ENCODE measurements around the gene ZNF460.

Gene ZNF460

GRCh38 chr19:57334191-57334590 is 53.9 kb downstream of the ZNF460 start:
- peaks cover 23 to 46% (median 35%) of the 10 kb centered on the region in 3 donors for H3K36me3 ChIP-seq
- no peak for DNase-seq
- peaks cover 0 to 47% (median 3%) of the 10 kb centered on the region in 3 donors for H3K9me3 ChIP-seq
- H3K4me3 ChIP-seq = no peak overlapping the region
- no peak for TF ChIP-seq CTCF (IDR thresholded peaks at IDR 0.05)
- intact Hi-C loops (cut with DNase I; ENCODE audit: low total_unique reads) = no loop called here
- H3K27me3 ChIP-seq = no peaks in the 10 kb centered on the region
- H3K27ac ChIP-seq = no peak overlapping the region
- peaks cover 0 to 12% (median 5%) of the 10 kb centered on the region in 4 donors for H3K4me1 ChIP-seq

DNA sequence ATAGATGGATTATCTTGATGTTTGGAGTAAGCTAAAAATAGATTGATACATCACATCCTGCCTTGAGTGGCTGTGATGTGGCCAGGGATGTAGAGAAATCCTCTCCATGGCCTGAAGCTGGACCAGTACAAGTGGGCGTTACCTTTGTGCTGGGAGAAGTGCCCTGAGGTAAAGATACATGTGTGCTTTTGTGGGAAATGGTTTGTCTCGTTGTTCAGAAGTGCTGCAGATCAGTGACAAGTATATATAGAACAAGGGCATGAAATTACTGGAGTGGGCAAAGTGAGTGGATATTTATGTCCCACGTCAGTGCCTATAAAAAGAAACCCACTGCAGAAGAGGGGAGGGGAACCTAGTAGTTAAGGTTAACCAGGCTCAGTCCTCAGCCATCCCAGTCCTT is 58.6 kb downstream of the ZNF460 start:
- no peak for DNase-seq
- TF ChIP-seq CTCF (IDR thresholded peaks at IDR 0.05) = no peak
- peaks cover 0 to 3% (median 0%) of the 10 kb centered on the region in 3 donors for H3K36me3 ChIP-seq
- intact Hi-C loops (cut with DNase I; ENCODE audit: low total_unique reads) = no loop called here
- peaks cover 0 to 10% (median 0%) of the 10 kb centered on the region in 3 donors for H3K9me3 ChIP-seq
- H3K4me3 ChIP-seq = no peak overlapping the region
- H3K4me1 ChIP-seq = peaks cover 0 to 15% (median 5%) of the 10 kb centered on the region in 4 donors
- peak overlapping the region; percentile 46 to 68 for H3K27ac ChIP-seq
- no peaks in the 10 kb centered on the region for H3K27me3 ChIP-seq

GRCh38 chr19:57342582-57342981 is 62.3 kb downstream of the ZNF460 start:
- no peaks in the 10 kb centered on the region for H3K36me3 ChIP-seq
- H3K27ac ChIP-seq = no peak overlapping the region
- H3K4me3 ChIP-seq = no peak overlapping the region
- H3K9me3 ChIP-seq = peaks cover 0 to 4% (median 0%) of the 10 kb centered on the region in 3 donors
- no peak for TF ChIP-seq CTCF (IDR thresholded peaks at IDR 0.05)
- peaks cover 0 to 15% (median 5%) of the 10 kb centered on the region in 4 donors for H3K4me1 ChIP-seq
- no peak for DNase-seq
- no peaks in the 10 kb centered on the region for H3K27me3 ChIP-seq
- intact Hi-C loops (cut with DNase I; ENCODE audit: low total_unique reads) = no loop called here
